Peyer's patch (tissue), 4 donors: ENCODE measurements around the gene DCST2. TPM values are rescaled to one million over a fixed set of nuclear protein-coding genes. Genes with fewer than 3 reads are reported as not detected.

Source experiments
- DNase-seq, 3 donors: peaks; one replicate each; pipeline ENCODE4 v3.0.0-alpha.2; 2017 to 2019
- H3K27ac ChIP-seq, 4 donors: fragments of 200-600 bp; sonication (generic); one replicate each; pipeline ENCODE4 v1.5.1; 2016 to 2019
- H3K27me3 ChIP-seq, 2 donors: fragments of 200-600 bp; sonication (generic); one replicate each; pipeline ENCODE4 v1.5.1; 2019
- H3K36me3 ChIP-seq, 3 donors: fragments of 200-600 bp; sonication (generic); one replicate each; pipeline ENCODE4 v1.5.1; 2016 to 2019
- H3K4me1 ChIP-seq, 4 donors: fragments of 200-600 bp; sonication (generic); one replicate each; pipeline ENCODE4 v1.5.1; 2016 to 2019
- H3K4me3 ChIP-seq, 4 donors: fragments of 200-600 bp; sonication (generic); 1 replicate in 3 of 4; 2 replicates in 1 of 4; pipeline ENCODE4 v1.5.1; 2016 to 2019; ENCODE audit warnings: mild to moderate bottlenecking in 1 of 4
- H3K9me3 ChIP-seq, 4 donors: fragments of 200-600 bp; sonication (generic); one replicate each; pipeline ENCODE4 v1.5.1; 2016 to 2019; ENCODE audit warnings: mild to moderate bottlenecking in 1 of 4
- POLR2A ChIP-seq, 2 donors: fragments of 450-650 bp; IDR thresholded peaks; one replicate each; pipeline ENCODE4 v1.5.1; 2017; ENCODE audit warnings: antibody characterized with exemption in 2 of 2, mild to moderate bottlenecking in 2 of 2, moderate library complexity in 2 of 2
- total RNA-seq, 4 donors: library from RNA; depleted of rRNA; stranded (reverse); fragments of >200 nt; gene quantifications; one replicate each; pipeline ENCODE4 v1.1.0, GENCODE V29; 2016
- TF ChIP-seq, protein P1 (sequence below), 6 experiments: fragments of 450-650 bp in 4 of 6; fragments of 200-600 bp in 2 of 6; sonication (generic) in 1 of 6; IDR thresholded peaks; one replicate each; pipeline ENCODE4 v1.5.1; 2017 to 2019; ENCODE audit warnings: antibody characterized with exemption in 6 of 6, mild to moderate bottlenecking in 3 of 6, moderate library complexity in 1 of 6

The DCST2 gene
- total RNA-seq, 4 donors from 2014 or later, result 1.7 to 12.5 (median 5.3) TPM

DNA sequence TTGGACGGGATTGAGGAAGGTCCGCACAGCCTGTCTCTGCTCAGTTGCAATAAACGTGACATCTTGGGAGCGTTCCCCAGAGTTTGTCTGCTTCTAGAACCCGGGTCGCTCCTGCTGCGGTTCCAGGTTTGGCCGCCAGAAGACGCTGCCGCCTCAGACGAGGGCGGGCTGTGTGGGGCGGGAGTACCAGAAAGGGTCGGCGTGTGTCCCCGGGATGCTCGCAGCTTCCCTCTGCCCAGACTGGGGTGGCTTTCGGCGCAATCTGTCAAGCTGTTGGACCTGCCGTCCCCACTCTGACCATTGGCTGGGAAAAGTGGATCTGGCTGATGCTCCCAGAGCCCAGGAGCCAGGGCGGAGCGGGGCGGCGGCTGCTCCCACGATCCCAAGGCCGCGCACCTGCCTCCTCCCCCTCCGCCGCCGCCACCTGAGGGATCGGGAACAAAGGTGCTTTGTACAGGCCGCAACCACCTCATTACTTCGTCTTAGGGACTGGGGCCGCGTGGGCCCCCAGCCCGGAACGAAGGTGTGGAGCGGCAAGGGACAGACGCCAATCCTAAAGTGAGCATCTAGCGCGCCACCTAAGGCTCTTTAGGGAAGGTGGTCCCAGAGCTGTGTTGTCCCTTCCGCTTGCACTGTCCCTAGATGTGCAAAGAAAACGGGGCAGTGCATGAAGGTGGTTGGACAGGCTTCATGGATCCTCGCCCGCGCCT is 29.3 kb upstream of the DCST2 start:
- peak overlapping the region; percentile 63 to 94 (median 88) for H3K27ac ChIP-seq
- H3K4me1 ChIP-seq, result peaks cover 0 to 35% (median 19%) of the 10 kb centered on the region in 4 donors
- peak overlapping the region; percentile 47 to 83 (median 70) for H3K4me3 ChIP-seq
- DNase-seq, result peak; percentile 76 to 88 (median 88)
- peaks cover 0 to 41% (median 0%) of the 10 kb centered on the region in 3 donors for H3K36me3 ChIP-seq
- peaks cover 0 to 4% (median 0%) of the 10 kb centered on the region in 4 donors for H3K9me3 ChIP-seq
- TF ChIP-seq POLR2A (IDR thresholded peaks at IDR 0.05), result peak in 1 of 2 donors; percentile 25
- TF ChIP-seq, protein P1, sequence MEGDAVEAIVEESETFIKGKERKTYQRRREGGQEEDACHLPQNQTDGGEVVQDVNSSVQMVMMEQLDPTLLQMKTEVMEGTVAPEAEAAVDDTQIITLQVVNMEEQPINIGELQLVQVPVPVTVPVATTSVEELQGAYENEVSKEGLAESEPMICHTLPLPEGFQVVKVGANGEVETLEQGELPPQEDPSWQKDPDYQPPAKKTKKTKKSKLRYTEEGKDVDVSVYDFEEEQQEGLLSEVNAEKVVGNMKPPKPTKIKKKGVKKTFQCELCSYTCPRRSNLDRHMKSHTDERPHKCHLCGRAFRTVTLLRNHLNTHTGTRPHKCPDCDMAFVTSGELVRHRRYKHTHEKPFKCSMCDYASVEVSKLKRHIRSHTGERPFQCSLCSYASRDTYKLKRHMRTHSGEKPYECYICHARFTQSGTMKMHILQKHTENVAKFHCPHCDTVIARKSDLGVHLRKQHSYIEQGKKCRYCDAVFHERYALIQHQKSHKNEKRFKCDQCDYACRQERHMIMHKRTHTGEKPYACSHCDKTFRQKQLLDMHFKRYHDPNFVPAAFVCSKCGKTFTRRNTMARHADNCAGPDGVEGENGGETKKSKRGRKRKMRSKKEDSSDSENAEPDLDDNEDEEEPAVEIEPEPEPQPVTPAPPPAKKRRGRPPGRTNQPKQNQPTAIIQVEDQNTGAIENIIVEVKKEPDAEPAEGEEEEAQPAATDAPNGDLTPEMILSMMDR (IDR thresholded peaks at IDR 0.05), result peak; percentile 79 to 87 (median 84)
- no peaks in the 10 kb centered on the region for H3K27me3 ChIP-seq

DNA sequence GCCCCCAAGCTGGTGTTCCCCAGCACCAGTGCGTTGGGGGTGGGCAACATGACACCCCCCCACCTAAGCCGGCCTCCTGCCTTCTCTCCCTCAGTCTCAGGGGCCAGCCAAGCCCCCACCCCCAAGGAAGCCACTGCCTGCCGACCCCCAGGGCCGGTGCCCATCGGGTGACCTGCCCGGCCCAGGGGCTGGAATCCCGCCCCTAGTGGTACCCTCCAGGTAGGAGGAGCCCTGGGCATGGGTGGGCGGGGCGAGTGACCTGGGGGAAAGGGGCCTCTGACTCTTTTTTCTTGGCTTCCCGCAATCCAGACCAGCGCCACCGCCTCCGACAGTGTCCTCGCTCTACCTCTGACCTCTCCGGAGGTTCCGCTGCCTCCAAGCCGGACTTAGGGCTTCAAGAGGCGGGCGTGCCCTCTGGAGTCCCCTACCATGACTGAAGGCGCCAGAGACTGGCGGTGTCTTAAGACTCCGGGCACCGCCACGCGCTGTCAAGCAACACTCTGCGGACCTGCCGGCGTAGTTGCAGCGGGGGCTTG is 28.6 kb upstream of the DCST2 start:
- Histone ChIP-seq H3K4me1 (peaks cover 0 to 35% (median 19%) of the 10 kb centered on the region in 4 donors), H3K36me3 (peaks cover 0 to 41% (median 0%) of the 10 kb centered on the region in 3 donors), H3K27me3 (no peaks in the 10 kb centered on the region), H3K4me3 (peak overlapping the region in 3 of 4 donors; percentile 60 to 83 (median 81)), H3K27ac (peak overlapping the region in 3 of 4 donors; percentile 87 to 94 (median 90)), H3K9me3 (peaks cover 0 to 4% (median 0%) of the 10 kb centered on the region in 4 donors)
- DNase-seq, result peak in 2 of 3 donors; percentile 20 to 59
- TF ChIP-seq, protein P1 (IDR thresholded peaks at IDR 0.05), result no peak
- no peak for TF ChIP-seq POLR2A (IDR thresholded peaks at IDR 0.05)

DNA sequence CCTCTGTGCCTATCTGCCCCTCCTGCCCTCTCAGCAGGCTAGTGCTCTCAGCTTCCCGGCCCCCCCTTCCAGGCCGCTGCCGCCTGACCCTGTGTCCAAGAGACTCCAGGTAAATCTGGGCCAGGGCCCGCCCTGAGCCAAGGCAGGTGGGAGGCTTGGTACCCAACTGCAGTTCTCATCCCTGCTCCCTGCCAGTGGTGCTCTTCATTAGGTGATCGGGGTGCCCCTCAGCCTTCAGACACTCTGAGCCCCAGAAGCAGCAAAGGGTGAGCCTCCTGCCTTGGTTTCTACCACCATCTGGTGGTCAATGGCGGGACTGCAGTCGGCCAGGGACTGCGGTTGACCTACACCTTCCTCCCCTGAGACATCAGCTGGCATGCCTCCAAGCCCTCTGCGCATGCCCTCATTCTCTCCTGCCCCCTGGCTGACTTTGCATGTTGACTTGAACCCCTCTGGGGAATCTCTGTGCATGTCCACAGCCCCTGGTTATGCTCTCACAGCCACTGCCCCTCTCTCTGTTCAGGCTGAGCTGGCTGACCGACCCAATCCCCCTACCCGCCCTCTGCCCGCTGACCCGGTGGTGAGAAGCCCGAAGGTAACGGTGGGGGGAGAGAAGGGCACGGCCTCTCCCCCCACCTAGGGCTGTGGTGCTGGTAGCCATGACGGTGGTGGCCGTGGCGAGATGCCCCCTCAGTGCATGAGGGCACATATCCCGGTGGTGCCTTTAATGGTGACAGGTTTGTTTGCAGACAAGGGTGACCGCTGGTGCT is 28.0 kb upstream of the DCST2 start:
- H3K4me1 ChIP-seq, result peaks cover 0 to 35% (median 19%) of the 10 kb centered on the region in 4 donors
- peaks cover 0 to 4% (median 0%) of the 10 kb centered on the region in 4 donors for H3K9me3 ChIP-seq
- H3K4me3 ChIP-seq, result peak overlapping the region in 1 of 4 donors; percentile 20
- DNase-seq, result peak; percentile 94 to 98 (median 98)
- H3K27me3 ChIP-seq, result no peaks in the 10 kb centered on the region
- TF ChIP-seq POLR2A (IDR thresholded peaks at IDR 0.05), result no peak
- TF ChIP-seq, protein P1 (IDR thresholded peaks at IDR 0.05), result peak; percentile 99 to 100 (median 99)
- H3K36me3 ChIP-seq, result peaks cover 0 to 48% (median 0%) of the 10 kb centered on the region in 3 donors
- H3K27ac ChIP-seq, result no peak overlapping the region

DNA sequence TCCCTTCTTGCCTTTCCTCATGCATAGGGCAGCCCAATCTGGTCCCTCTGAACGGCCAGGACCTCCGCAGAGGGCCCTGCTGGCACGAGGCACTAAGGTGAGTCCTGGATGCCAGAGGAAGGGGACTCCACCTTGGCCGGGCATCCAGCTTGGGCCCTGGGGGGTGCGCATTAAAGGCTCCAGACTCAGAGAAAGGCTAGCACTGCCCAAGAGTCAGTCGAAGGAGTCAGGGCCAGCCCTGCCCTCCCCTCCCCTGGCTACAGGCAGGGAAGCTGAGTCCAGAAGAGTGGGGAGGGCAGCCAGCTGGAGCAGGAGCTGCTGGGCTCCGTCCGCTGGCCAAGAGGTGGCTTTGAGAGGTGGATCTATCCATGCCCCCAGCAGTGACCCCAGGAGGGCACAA is 27.2 kb upstream of the DCST2 start:
- no peak for TF ChIP-seq POLR2A (IDR thresholded peaks at IDR 0.05)
- TF ChIP-seq, protein P1 (IDR thresholded peaks at IDR 0.05), result no peak
- no peak overlapping the region for H3K4me3 ChIP-seq
- peaks cover 0 to 4% (median 0%) of the 10 kb centered on the region in 4 donors for H3K9me3 ChIP-seq
- peaks cover 0 to 35% (median 19%) of the 10 kb centered on the region in 4 donors for H3K4me1 ChIP-seq
- no peaks in the 10 kb centered on the region for H3K27me3 ChIP-seq
- H3K27ac ChIP-seq, result no peak overlapping the region
- peaks cover 0 to 56% (median 0%) of the 10 kb centered on the region in 3 donors for H3K36me3 ChIP-seq
- no peak for DNase-seq

DNA sequence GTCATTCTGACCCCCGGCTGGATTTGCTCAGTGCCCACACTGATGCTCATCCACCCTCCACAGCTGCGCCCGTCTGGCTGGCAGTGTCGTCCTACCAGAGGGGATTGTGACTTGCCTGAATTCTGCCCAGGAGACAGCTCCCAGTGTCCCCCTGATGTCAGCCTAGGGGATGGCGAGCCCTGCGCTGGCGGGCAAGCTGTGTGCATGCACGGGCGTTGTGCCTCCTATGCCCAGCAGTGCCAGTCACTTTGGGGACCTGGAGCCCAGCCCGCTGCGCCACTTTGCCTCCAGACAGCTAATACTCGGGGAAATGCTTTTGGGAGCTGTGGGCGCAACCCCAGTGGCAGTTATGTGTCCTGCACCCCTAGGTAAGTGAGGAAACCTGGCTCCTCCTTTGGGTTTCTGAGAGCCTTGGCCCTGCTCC is 24.2 kb upstream of the DCST2 start:
- peaks cover 0 to 25% (median 15%) of the 10 kb centered on the region in 4 donors for H3K4me1 ChIP-seq
- H3K9me3 ChIP-seq, result peaks cover 0 to 4% (median 0%) of the 10 kb centered on the region in 4 donors
- H3K36me3 ChIP-seq, result peaks cover 0 to 78% (median 0%) of the 10 kb centered on the region in 3 donors
- H3K4me3 ChIP-seq, result no peak overlapping the region
- TF ChIP-seq, protein P1 (IDR thresholded peaks at IDR 0.05), result no peak
- no peak for TF ChIP-seq POLR2A (IDR thresholded peaks at IDR 0.05)
- H3K27me3 ChIP-seq, result no peaks in the 10 kb centered on the region
- no peak overlapping the region for H3K27ac ChIP-seq
- no peak for DNase-seq
